HepG2 (cell line): ENCODE data around the gene CLEC20A. TPM values are rescaled to one million over a fixed set of nuclear protein-coding genes. Genes with fewer than 3 reads are reported as not detected.
A peak's percentile ranks its signal among the peaks of the same experiment; 100 is the strongest.

Experiments
- GMEB2 ChIP-seq: IDR thresholded peaks from 2 replicates; pipeline ENCODE4 v1.6.1; 2016; ENCODE audit warnings: missing biosample characterization, missing genetic modification reagents, low read depth
- HNRNPH1 ChIP-seq: fragments of 200-400 bp; formaldehyde crosslinking; optimal IDR thresholded peaks from 2 replicates; pipeline ENCODE3; 2017; ENCODE audit warnings: mild to moderate bottlenecking, low read depth, low read length
- ISX ChIP-seq: sonication (generic); formaldehyde crosslinking; conservative IDR thresholded peaks from 2 replicates; pipeline ENCODE4 v1.5.0; 2020; ENCODE audit warnings: missing genetic modification reagents
- NFKB2 ChIP-seq: sonication (generic); formaldehyde crosslinking; IDR thresholded peaks from 2 replicates; pipeline ENCODE4 v1.4.0; 2020; ENCODE audit warnings: missing genetic modification reagents, borderline replicate concordance
- PPARG ChIP-seq: conservative IDR thresholded peaks from 2 replicates; pipeline ENCODE4 v1.6.1; 2016; ENCODE audit warnings: missing biosample characterization, missing genetic modification reagents
- ZC3H13 ChIP-seq: sonication (generic); formaldehyde crosslinking; IDR thresholded peaks from 2 replicates; pipeline ENCODE4 v1.8.1; 2023; ENCODE audit warnings: mild to moderate bottlenecking, missing genetic modification reagents, moderate library complexity
- ZNF333 ChIP-seq: sonication (generic); formaldehyde crosslinking; IDR thresholded peaks from 2 replicates; pipeline ENCODE4 v1.4.0; 2020; ENCODE audit warnings: mild to moderate bottlenecking, missing genetic modification reagents, borderline replicate concordance
- ZSCAN21 ChIP-seq: sonication (generic); formaldehyde crosslinking; IDR thresholded peaks from 2 replicates; pipeline ENCODE4 v1.8.0; 2022; ENCODE audit warnings: mild to moderate bottlenecking, missing genetic modification reagents, moderate library complexity, borderline replicate concordance
- polyA plus RNA-seq, 8 experiments: library from polyadenylated mRNA; depleted of rRNA in 3 of 8; stranded (reverse) in 7 of 8; unstranded in 1 of 8; fragments of >200 nt; fragmentation: Illumina TruSeq in 4 of 8; extraction: Trizol in 4 of 8; gene quantifications; 2 replicates each; pipeline versions ENCODE4 v1.2.1 to v1.2.3, GENCODE V29; 2011 to 2016; ENCODE audit warnings: low read depth in 4 of 8, missing spikeins in 1 of 8, mixed read lengths in 1 of 8; ENCODE audit not compliant: insufficient read depth in 1 of 8
- total RNA-seq, 5 experiments: library from RNA; depleted of rRNA; stranded (reverse); fragments of >200 nt; fragmentation: Illumina TruSeq; extraction: Trizol; gene quantifications; 2 replicates each; pipeline ENCODE4 v1.2.3, GENCODE V29; 2016; ENCODE audit warnings: low read depth in 1 of 5
- TF ChIP-seq, protein P1 (sequence below): sonication (generic); formaldehyde crosslinking; IDR thresholded peaks from 2 replicates; pipeline ENCODE4 v1.5.1; 2020; ENCODE audit warnings: mild to moderate bottlenecking, missing genetic modification reagents, moderate library complexity
- TF ChIP-seq, protein P2 (sequence below): sonication (generic); formaldehyde crosslinking; IDR thresholded peaks from 2 replicates; pipeline ENCODE4 v1.4.0; 2020; ENCODE audit warnings: missing genetic modification reagents
- TF ChIP-seq, protein P3 (sequence below): sonication (generic); formaldehyde crosslinking; IDR thresholded peaks from 2 replicates; pipeline ENCODE4 v1.5.0; 2020; ENCODE audit warnings: missing genetic modification reagents, mild to moderate bottlenecking, borderline replicate concordance
- TF ChIP-seq, protein P4 (sequence below): sonication (generic); formaldehyde crosslinking; IDR thresholded peaks from 2 replicates; pipeline ENCODE4 v1.8.1; 2023; ENCODE audit warnings: mild to moderate bottlenecking, inconsistent platforms, moderate library complexity, missing genetic modification reagents, borderline replicate concordance

CLEC20A gene
- total and polyA plus RNA-seq, 2 of the 13 experiments (the other 11 are each of a cell fraction or from before 2014, with no cell fraction given): not detected

GRCh38 chr1:178541829-178542553 lies 45.2 kb upstream of the CLEC20A start (continued):
- TF ChIP-seq, protein P1, sequence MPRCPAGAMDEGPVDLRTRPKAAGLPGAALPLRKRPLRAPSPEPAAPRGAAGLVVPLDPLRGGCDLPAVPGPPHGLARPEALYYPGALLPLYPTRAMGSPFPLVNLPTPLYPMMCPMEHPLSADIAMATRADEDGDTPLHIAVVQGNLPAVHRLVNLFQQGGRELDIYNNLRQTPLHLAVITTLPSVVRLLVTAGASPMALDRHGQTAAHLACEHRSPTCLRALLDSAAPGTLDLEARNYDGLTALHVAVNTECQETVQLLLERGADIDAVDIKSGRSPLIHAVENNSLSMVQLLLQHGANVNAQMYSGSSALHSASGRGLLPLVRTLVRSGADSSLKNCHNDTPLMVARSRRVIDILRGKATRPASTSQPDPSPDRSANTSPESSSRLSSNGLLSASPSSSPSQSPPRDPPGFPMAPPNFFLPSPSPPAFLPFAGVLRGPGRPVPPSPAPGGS (CRISPR knock-in tag): no peak; the same call in 1 of the 2 replicates
- TF ChIP-seq, protein P2, sequence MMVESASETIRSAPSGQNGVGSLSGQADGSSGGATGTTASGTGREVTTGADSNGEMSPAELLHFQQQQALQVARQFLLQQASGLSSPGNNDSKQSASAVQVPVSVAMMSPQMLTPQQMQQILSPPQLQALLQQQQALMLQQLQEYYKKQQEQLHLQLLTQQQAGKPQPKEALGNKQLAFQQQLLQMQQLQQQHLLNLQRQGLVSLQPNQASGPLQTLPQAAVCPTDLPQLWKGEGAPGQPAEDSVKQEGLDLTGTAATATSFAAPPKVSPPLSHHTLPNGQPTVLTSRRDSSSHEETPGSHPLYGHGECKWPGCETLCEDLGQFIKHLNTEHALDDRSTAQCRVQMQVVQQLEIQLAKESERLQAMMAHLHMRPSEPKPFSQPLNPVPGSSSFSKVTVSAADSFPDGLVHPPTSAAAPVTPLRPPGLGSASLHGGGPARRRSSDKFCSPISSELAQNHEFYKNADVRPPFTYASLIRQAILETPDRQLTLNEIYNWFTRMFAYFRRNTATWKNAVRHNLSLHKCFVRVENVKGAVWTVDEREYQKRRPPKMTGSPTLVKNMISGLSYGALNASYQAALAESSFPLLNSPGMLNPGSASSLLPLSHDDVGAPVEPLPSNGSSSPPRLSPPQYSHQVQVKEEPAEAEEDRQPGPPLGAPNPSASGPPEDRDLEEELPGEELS (CRISPR knock-in tag): peak; percentile 71
- TF ChIP-seq HNRNPH1 (no peak), PPARG (CRISPR knock-in tag) (peak; percentile 48), GMEB2 (CRISPR knock-in tag) (no peak), ZC3H13 (CRISPR knock-in tag) (peak; percentile 43; the same call in 1 of the 2 replicates), ZSCAN21 (CRISPR knock-in tag) (0 out of 2 replicates have a peak, but pooled peaks have one; percentile 11), ZNF333 (CRISPR knock-in tag) (0 out of 2 replicates have a peak, but pooled peaks have one; percentile 59), ISX (CRISPR knock-in tag) (peak; percentile 90; the same call in 1 of the 2 replicates), NFKB2 (CRISPR knock-in tag) (peak; percentile 25; the same call in 1 of the 2 replicates)
- TF ChIP-seq, protein P3, sequence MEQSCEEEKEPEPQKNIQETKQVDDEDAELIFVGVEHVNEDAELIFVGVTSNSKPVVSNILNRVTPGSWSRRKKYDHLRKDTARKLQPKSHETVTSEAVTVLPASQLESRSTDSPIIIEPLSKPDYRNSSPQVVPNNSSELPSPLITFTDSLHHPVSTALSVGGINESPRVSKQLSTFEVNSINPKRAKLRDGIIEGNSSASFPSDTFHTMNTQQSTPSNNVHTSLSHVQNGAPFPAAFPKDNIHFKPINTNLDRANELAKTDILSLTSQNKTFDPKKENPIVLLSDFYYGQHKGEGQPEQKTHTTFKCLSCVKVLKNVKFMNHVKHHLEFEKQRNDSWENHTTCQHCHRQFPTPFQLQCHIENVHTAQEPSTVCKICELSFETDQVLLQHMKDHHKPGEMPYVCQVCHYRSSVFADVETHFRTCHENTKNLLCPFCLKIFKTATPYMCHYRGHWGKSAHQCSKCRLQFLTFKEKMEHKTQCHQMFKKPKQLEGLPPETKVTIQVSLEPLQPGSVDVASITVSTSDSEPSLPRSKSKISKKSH: peak; percentile 81; the same call in 1 of the 2 replicates
- TF ChIP-seq, protein P4, sequence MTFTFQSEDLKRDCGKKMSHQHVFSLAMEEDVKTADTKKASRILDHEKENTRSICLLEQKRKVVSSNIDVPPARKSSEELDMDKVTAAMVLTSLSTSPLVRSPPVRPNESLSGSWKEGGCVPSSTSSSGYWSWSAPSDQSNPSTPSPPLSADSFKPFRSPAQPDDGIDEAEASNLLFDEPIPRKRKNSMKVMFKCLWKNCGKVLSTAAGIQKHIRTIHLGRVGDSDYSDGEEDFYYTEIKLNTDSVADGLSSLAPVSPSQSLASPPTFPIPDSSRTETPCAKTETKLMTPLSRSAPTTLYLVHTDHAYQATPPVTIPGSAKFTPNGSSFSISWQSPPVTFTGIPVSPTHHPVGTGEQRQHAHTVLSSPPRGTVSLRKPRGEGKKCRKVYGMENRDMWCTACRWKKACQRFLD (CRISPR knock-in tag): peak; percentile 38; the same call in 1 of the 2 replicates
